Nephron progenitor cell (in vitro differentiated cells): Measurements from ENCODE around the gene TRAPPC4.
A peak's percentile ranks its signal among the peaks of the same experiment; 100 is the strongest.
"Not testable (repeated sequence)": the region's sequence is repeated elsewhere in the genome, so short reads cannot be mapped to it uniquely, and the experiment has no call there.

Experiments used
- DNase-seq: peaks from one replicate; pipeline ENCODE4 v3.0.0; 2021
- H3K27ac Mint-ChIP-seq: 2 replicates; pipeline ENCODE4 v1.8.0; 2021; ENCODE audit warnings: mild to moderate bottlenecking, moderate library complexity, mixed read lengths
- H3K27me3 Mint-ChIP-seq: 2 replicates; pipeline ENCODE4 v1.8.0; 2021; ENCODE audit warnings: mild to moderate bottlenecking, low read depth, mixed read lengths; ENCODE audit not compliant: poor library complexity
- H3K36me3 Mint-ChIP-seq: 2 replicates; pipeline ENCODE4 v1.8.0; 2021; ENCODE audit warnings: low read depth, mixed read lengths
- H3K4me1 Mint-ChIP-seq: 2 replicates; pipeline ENCODE4 v1.8.0; 2021; ENCODE audit warnings: mixed read lengths
- H3K4me3 Mint-ChIP-seq: 2 replicates; pipeline ENCODE4 v1.8.0; 2021; ENCODE audit warnings: mild to moderate bottlenecking, moderate library complexity, mixed read lengths
- H3K9me3 Mint-ChIP-seq: 2 replicates; pipeline ENCODE4 v1.8.0; 2021; ENCODE audit warnings: mild to moderate bottlenecking, moderate library complexity, mixed read lengths
- TF ChIP-seq, protein P1 (sequence below): fragments of 200-600 bp; sonication (generic); IDR thresholded peaks from 2 replicates; pipeline ENCODE4 v1.5.0; 2021; ENCODE audit warnings: antibody characterized with exemption

TRAPPC4 gene

GRCh38 chr11:119054418-119054817 lies 35.9 kb downstream of the TRAPPC4 start:
- peaks cover 59% of the 10 kb centered on the region for H3K36me3 Mint-ChIP-seq
- peaks cover 30% of the 10 kb centered on the region for H3K4me1 Mint-ChIP-seq
- H3K9me3 Mint-ChIP-seq = no peaks in the 10 kb centered on the region
- DNase-seq = no peak
- H3K4me3 Mint-ChIP-seq = no peak overlapping the region
- no peak overlapping the region for H3K27ac Mint-ChIP-seq
- H3K27me3 Mint-ChIP-seq = no peaks in the 10 kb centered on the region
- TF ChIP-seq, protein P1, sequence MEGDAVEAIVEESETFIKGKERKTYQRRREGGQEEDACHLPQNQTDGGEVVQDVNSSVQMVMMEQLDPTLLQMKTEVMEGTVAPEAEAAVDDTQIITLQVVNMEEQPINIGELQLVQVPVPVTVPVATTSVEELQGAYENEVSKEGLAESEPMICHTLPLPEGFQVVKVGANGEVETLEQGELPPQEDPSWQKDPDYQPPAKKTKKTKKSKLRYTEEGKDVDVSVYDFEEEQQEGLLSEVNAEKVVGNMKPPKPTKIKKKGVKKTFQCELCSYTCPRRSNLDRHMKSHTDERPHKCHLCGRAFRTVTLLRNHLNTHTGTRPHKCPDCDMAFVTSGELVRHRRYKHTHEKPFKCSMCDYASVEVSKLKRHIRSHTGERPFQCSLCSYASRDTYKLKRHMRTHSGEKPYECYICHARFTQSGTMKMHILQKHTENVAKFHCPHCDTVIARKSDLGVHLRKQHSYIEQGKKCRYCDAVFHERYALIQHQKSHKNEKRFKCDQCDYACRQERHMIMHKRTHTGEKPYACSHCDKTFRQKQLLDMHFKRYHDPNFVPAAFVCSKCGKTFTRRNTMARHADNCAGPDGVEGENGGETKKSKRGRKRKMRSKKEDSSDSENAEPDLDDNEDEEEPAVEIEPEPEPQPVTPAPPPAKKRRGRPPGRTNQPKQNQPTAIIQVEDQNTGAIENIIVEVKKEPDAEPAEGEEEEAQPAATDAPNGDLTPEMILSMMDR = no peak

DNA sequence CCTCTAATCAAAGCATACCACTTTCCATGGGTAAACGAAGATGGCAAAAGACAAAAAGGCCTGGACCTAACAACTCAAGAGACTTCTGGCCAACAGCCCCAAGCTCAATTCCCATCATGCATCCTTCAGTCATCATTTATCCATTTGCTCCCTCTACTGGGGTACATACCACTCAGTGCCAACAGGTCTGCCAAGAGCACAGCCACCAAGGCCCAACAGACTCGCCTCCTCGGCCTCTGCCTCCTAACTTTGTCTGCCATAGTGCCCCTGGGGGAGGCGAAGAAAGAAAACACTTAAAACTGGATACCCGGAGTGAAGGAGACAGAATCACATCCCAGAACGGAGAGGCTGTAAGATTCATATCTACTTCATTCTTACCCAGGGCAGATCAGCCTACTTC lies 37.3 kb downstream of the TRAPPC4 start:
- Mint-ChIP-seq H3K36me3 (peaks cover 63% of the 10 kb centered on the region), H3K9me3 (peaks cover 4% of the 10 kb centered on the region), H3K27me3 (peaks cover 4% of the 10 kb centered on the region), H3K27ac (peak overlapping the region; percentile 89), H3K4me1 (peaks cover 30% of the 10 kb centered on the region), H3K4me3 (peak overlapping the region; percentile 94)
- no peak for DNase-seq
- TF ChIP-seq, protein P1 = no peak

DNA sequence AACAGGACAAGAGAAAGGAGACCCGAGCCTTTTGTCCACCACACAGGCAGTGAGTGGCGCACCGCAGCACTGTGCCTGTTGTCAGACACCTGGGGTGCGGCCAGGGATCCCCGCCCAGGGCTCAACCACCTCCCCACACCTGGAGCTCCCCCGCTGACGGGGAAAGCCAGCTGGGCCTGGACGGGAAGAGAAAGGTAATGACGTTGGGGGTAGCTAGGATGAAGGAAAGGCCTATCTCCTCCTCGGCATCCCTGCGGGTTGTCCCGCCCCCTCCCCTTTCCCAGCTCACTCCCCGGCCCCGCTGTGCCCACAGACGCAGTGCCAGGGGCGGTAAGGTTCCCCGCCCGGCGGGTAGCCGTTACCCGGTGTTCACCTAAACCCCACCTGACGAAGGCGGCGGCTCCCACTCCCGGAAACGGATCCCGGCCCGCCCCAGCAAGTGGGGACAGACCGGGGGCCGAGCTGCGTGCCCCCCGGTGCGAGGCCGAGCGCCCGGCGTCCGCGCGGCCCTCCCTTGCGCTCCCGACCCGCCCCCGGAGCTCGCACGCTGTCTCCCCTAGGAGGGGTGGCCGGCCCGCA lies 37.9 kb downstream of the TRAPPC4 start:
- H3K4me1 Mint-ChIP-seq = peaks cover 30% of the 10 kb centered on the region
- H3K27ac Mint-ChIP-seq = peak overlapping the region; percentile 99
- H3K9me3 Mint-ChIP-seq = peaks cover 4% of the 10 kb centered on the region
- H3K27me3 Mint-ChIP-seq = peaks cover 4% of the 10 kb centered on the region
- peak overlapping the region; percentile 94 for H3K4me3 Mint-ChIP-seq
- TF ChIP-seq, protein P1 = no peak
- DNase-seq = no peak
- peaks cover 57% of the 10 kb centered on the region for H3K36me3 Mint-ChIP-seq

DNA sequence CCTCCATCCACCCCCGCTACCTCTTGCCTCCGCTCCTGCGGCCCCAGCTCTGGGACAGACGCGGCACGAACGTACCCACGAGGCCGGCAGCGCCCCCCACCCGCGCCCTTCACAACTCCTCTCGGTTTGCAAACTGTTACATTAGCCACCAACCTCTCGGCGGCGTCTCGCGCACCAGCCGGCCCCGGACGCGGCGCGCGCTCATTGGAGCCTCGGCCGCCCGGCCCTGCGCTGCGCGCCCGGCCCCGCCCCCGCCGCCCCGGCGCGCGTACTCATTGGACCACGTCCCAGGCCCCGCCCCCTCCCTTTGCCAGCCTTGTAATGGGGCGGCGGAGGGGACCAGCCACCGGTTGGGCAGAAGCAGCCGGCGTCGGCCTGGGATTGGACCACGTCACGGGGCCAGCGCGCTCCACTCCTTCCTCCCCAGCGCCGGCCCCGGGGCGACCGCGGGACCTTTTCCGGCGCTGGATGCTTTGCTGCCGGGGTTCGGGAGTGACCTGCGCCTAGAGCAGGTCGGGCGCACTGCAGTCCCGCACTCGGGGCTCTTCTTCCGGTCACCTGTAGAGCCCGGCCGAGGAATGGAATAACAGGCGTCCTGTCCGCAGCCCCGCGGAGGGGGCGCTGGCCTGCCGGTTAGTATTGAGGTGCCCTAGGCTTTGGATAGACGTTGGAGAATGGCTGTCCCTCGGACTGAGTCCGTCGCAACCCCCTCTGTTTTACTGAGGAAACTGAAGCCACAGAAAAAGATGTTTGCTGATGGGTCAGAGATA lies 38.6 kb downstream of the TRAPPC4 start, which contains the start of gene HYOU1:
Gene HYOU1, minus strand, starts transcription at position 206 of the 770 bp plus-strand sequence. CDS start 1,045 bp downstream, outside the sequence.
- peaks cover 4% of the 10 kb centered on the region for H3K27me3 Mint-ChIP-seq
- peaks cover 30% of the 10 kb centered on the region for H3K4me1 Mint-ChIP-seq
- TF ChIP-seq, protein P1 = peak; percentile 24
- peak; percentile 100 for DNase-seq
- H3K27ac Mint-ChIP-seq = peak within 1 kb of the TSS; percentile 99
- peak within 1 kb of the TSS; percentile 94 for H3K4me3 Mint-ChIP-seq
- H3K36me3 Mint-ChIP-seq = peaks cover 54% of the 10 kb centered on the region
- H3K9me3 Mint-ChIP-seq = peaks cover 4% of the 10 kb centered on the region

- peak overlapping the region; percentile 65 for H3K4me3 Mint-ChIP-seq
- H3K27me3 Mint-ChIP-seq, H3K9me3 Mint-ChIP-seq, DNase-seq, H3K27ac Mint-ChIP-seq: not testable (repeated sequence)
- H3K4me1 Mint-ChIP-seq = peaks cover 30% of the 10 kb centered on the region
- H3K36me3 Mint-ChIP-seq = peaks cover 35% of the 10 kb centered on the region
Measured at GRCh38 chr11:119059128-119059527, 40.6 kb downstream of the TRAPPC4 start.

- no peak for DNase-seq
- peaks cover 4% of the 10 kb centered on the region for H3K9me3 Mint-ChIP-seq
- H3K4me3 Mint-ChIP-seq = no peak overlapping the region
- TF ChIP-seq, protein P1 = no peak
- peaks cover 16% of the 10 kb centered on the region for H3K36me3 Mint-ChIP-seq
- no peak overlapping the region for H3K27ac Mint-ChIP-seq
- peaks cover 4% of the 10 kb centered on the region for H3K27me3 Mint-ChIP-seq
- peaks cover 14% of the 10 kb centered on the region for H3K4me1 Mint-ChIP-seq
Measured at GRCh38 chr11:119061256-119061655, 42.7 kb downstream of the TRAPPC4 start.
